Peyer's patch (tissue), 4 donors: ENCODE results near the gene ARHGAP26.

Experiments used
- POLR2A ChIP-seq, 2 donors: fragments of 450-650 bp; IDR thresholded peaks; one replicate each; pipeline ENCODE4 v1.5.1; 2017; ENCODE audit warnings: antibody characterized with exemption in 2 of 2, mild to moderate bottlenecking in 2 of 2, moderate library complexity in 2 of 2
- TF ChIP-seq, protein P1 (sequence below), 6 experiments: fragments of 450-650 bp in 4 of 6; fragments of 200-600 bp in 2 of 6; sonication (generic) in 1 of 6; IDR thresholded peaks; one replicate each; pipeline ENCODE4 v1.5.1; 2017 to 2019; ENCODE audit warnings: antibody characterized with exemption in 6 of 6, mild to moderate bottlenecking in 3 of 6, moderate library complexity in 1 of 6

DNA sequence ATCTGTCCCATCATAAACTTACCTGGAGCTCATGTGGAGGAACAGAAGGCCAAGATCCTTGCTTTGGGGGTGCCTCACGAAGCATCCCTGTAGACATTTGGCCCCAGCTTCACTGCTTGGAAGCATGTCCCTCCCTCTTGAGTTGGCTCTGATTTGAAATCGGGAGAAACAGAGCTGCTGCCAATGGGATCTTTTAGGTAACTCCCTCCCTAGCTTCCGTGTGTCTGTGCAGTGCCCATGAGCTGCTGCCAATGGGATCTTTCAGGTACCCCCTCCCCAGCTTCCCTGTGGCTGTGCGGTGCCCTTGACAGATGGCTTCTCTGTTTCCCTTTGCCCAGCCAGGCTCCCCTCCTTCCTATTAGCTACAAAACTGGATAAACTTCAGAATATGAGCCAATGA, 455.3 kb downstream of the ARHGAP26 start:
- TF ChIP-seq, protein P1, sequence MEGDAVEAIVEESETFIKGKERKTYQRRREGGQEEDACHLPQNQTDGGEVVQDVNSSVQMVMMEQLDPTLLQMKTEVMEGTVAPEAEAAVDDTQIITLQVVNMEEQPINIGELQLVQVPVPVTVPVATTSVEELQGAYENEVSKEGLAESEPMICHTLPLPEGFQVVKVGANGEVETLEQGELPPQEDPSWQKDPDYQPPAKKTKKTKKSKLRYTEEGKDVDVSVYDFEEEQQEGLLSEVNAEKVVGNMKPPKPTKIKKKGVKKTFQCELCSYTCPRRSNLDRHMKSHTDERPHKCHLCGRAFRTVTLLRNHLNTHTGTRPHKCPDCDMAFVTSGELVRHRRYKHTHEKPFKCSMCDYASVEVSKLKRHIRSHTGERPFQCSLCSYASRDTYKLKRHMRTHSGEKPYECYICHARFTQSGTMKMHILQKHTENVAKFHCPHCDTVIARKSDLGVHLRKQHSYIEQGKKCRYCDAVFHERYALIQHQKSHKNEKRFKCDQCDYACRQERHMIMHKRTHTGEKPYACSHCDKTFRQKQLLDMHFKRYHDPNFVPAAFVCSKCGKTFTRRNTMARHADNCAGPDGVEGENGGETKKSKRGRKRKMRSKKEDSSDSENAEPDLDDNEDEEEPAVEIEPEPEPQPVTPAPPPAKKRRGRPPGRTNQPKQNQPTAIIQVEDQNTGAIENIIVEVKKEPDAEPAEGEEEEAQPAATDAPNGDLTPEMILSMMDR (IDR thresholded peaks at IDR 0.05) = no peak
- no peak for TF ChIP-seq POLR2A (IDR thresholded peaks at IDR 0.05)
